Panc1 (cell line): ENCODE measurements around the gene C1QTNF9B. TPM values are rescaled to one million over a fixed set of nuclear protein-coding genes. Genes with fewer than 3 reads are reported as not detected.

ENCODE experiments used
- ATAC-seq: fragments of 200-7000 bp; cut with Tn5 transposase; 2 replicates; pipeline ENCODE4 v1.9.1; 2020; ENCODE audit warnings: mild to moderate bottlenecking, moderate library complexity
- BruUV-seq: library from RNA; stranded (reverse); fragments of 400-500 nt; replicated peaks from 2 replicates; lab custom pipeline; 2021; lab: Mats Ljungman, UMichigan
- CTCF ChIA-PET: fragments of 300-600 bp; sonication (Branson Sonifier 250); formaldehyde crosslinking; loops from one replicate; lab custom pipeline; 2022; ENCODE audit warnings: antibody characterized with exemption; lab: Charles Lee
- POLR2A ChIA-PET: fragments of 300-600 bp; sonication (Branson Sonifier 250); formaldehyde crosslinking; loops from one replicate; lab custom pipeline; 2022; ENCODE audit warnings: antibody characterized with exemption; lab: Charles Lee
- DNase-seq: peaks from one replicate; pipeline ENCODE4 v3.0.0-alpha.2; 2010; ENCODE audit warnings: low read depth, low spot score
- H3K27ac ChIP-seq: 2 replicates; pipeline ENCODE4 v1.5.1; 2011; ENCODE audit warnings: mild to moderate bottlenecking, low read length, inconsistent platforms
- H3K27me3 ChIP-seq: fragments of 200-500 bp; sonication (Bioruptor generic); 2 replicates; pipeline ENCODE4 v1.6.0; 2014; ENCODE audit warnings: low read length, inconsistent platforms; ENCODE audit not compliant: control insufficient read depth, insufficient read depth
- H3K36me3 ChIP-seq: fragments of 200-500 bp; sonication (Bioruptor generic); 2 replicates; pipeline ENCODE4 v1.5.1; 2014; ENCODE audit warnings: inconsistent platforms, mild to moderate bottlenecking, low read length, moderate library complexity; ENCODE audit not compliant: control insufficient read depth, insufficient read depth
- H3K4me1 ChIP-seq: 2 replicates; pipeline ENCODE4 v1.5.1; 2011; ENCODE audit warnings: inconsistent platforms, mild to moderate bottlenecking, low read length, moderate library complexity; ENCODE audit not compliant: control insufficient read depth, insufficient read depth
- H3K4me3 ChIP-seq, 2 experiments: 2 replicates each; pipeline ENCODE4 v1.5.1; 2011 to 2012; ENCODE audit warnings: low read depth in 2 of 2, low read length in 2 of 2, mild to moderate bottlenecking in 2 of 2, inconsistent platforms in 1 of 2, moderate library complexity in 1 of 2
- H3K9me3 ChIP-seq: fragments of 200-500 bp; sonication (Bioruptor generic); 2 replicates; pipeline ENCODE4 v1.5.1; 2014; ENCODE audit warnings: low read depth, mild to moderate bottlenecking, inconsistent platforms, low read length, moderate library complexity; ENCODE audit not compliant: control insufficient read depth, insufficient read depth
- POLR2AphosphoS5 ChIP-seq: IDR thresholded peaks from 2 replicates; pipeline ENCODE4 v1.6.1; 2012; ENCODE audit warnings: mild to moderate bottlenecking, low read depth, low read length, moderate library complexity
- SIN3A ChIP-seq: IDR thresholded peaks from 2 replicates; pipeline ENCODE4 v1.6.1; 2012; ENCODE audit warnings: low read depth, mild to moderate bottlenecking, low read length, moderate library complexity, borderline replicate concordance; ENCODE audit not compliant: insufficient read depth
- TCF7L2 ChIP-seq: IDR thresholded peaks from 2 replicates; pipeline ENCODE4 v1.6.1; 2011; ENCODE audit warnings: mild to moderate bottlenecking, low read depth, low read length, inconsistent platforms
- in situ Hi-C: cut with HindIII; loops from 2 replicates; pipeline ENCODE4 v1.10.0; 2016; ENCODE audit warnings: low sequenced_read_pairs, low pct_unique_long_range_greater_than_20kb
- intact Hi-C: fragments of 100-400 bp; cut with micrococcal nuclease; formaldehyde crosslinking; loops from one replicate; pipeline ENCODE4 v1.10.0; 2022; ENCODE audit not compliant: unreplicated experiment
- total RNA-seq: library from RNA; stranded (reverse); gene quantifications from one replicate; pipeline ENCODE4 v1.2.1, GENCODE V29; 2021; ENCODE audit not compliant: unreplicated experiment
- TF ChIP-seq, protein P1 (sequence below): fragments of 450-650 bp; IDR thresholded peaks from 2 replicates; pipeline ENCODE4 v1.5.1; 2017; ENCODE audit warnings: mild to moderate bottlenecking
- TF ChIP-seq, protein P2 (sequence below), 2 experiments: IDR thresholded peaks; 2 replicates each; pipeline ENCODE4 v1.6.1; 2011 to 2012; ENCODE audit warnings: low read depth in 2 of 2, control low read depth in 1 of 2, low read length in 1 of 2, mild to moderate bottlenecking in 1 of 2, moderate library complexity in 1 of 2; ENCODE audit not compliant: insufficient read depth in 1 of 2

Gene C1QTNF9B
- total RNA-seq, 1 experiment from 2014 or later: not detected

DNA sequence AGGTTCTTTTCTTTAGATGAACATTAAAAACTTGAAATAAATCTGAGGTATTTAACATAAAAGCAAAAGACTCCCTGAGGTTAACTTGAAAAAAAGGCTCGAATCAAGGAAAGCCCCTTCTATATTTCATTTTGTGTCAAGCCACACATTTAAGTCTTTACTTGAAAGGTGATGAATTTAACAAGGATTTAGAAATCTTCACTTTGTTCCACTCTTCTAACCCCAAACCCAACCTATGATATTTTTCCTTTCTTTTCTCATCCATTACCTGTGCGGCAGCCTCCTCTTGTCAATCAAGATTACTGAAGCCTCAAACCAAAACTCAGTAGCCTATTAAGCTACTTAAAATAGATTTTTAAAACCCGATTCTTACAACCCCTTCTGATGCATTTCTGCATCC, 41.9 kb downstream of the C1QTNF9B start:
- Histone ChIP-seq H3K27ac (no peak overlapping the region), H3K27me3 (no peaks in the 10 kb centered on the region), H3K9me3 (no peaks in the 10 kb centered on the region), H3K36me3 (no peaks in the 10 kb centered on the region), H3K4me1 (no peaks in the 10 kb centered on the region; the same call in 1 of the 2 replicates), H3K4me3 (no peak overlapping the region)
- ChIA-PET POLR2A (no interaction called here), CTCF (no interaction called here)
- intact Hi-C loops: no loop called here
- DNase-seq: no peak
- TF ChIP-seq, protein P1, sequence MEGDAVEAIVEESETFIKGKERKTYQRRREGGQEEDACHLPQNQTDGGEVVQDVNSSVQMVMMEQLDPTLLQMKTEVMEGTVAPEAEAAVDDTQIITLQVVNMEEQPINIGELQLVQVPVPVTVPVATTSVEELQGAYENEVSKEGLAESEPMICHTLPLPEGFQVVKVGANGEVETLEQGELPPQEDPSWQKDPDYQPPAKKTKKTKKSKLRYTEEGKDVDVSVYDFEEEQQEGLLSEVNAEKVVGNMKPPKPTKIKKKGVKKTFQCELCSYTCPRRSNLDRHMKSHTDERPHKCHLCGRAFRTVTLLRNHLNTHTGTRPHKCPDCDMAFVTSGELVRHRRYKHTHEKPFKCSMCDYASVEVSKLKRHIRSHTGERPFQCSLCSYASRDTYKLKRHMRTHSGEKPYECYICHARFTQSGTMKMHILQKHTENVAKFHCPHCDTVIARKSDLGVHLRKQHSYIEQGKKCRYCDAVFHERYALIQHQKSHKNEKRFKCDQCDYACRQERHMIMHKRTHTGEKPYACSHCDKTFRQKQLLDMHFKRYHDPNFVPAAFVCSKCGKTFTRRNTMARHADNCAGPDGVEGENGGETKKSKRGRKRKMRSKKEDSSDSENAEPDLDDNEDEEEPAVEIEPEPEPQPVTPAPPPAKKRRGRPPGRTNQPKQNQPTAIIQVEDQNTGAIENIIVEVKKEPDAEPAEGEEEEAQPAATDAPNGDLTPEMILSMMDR: no peak
- in situ Hi-C loops: no loop called here
- BruUV-seq: no TSS peak
- ATAC-seq: no peak

DNA sequence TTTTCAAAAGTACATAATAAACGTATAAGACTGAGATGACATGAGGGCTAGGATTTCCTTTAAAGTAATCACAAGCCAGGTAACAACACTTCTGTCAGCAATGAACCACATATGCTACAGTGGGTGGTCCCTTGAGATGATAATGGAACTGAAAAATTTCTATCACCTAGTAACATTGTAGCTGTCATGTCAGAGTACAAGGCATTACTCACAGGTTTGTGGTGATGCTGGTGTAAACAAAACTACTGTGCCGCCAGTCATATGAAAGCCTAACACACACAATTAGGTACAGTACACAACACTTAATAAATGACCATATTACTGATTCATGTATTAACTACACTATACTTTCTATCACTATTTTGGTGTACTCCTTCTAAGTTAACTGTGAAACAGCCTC, 45.0 kb downstream of the C1QTNF9B start:
- no peak overlapping the region for H3K4me3 ChIP-seq
- in situ Hi-C loops: no loop called here
- ChIA-PET POLR2A (no interaction called here), CTCF (no interaction called here)
- no peaks in the 10 kb centered on the region for H3K27me3 ChIP-seq
- no peaks in the 10 kb centered on the region for H3K9me3 ChIP-seq
- no peaks in the 10 kb centered on the region for H3K36me3 ChIP-seq
- no peak overlapping the region for H3K27ac ChIP-seq
- DNase-seq (no peak), ATAC-seq (no peak)
- BruUV-seq: no TSS peak
- no peaks in the 10 kb centered on the region for H3K4me1 ChIP-seq
- intact Hi-C loops: no loop called here
- TF ChIP-seq, protein P1: no peak
- TF ChIP-seq POLR2AphosphoS5 (no peak), SIN3A (no peak), TCF7L2 (no peak)
- TF ChIP-seq, protein P2, sequence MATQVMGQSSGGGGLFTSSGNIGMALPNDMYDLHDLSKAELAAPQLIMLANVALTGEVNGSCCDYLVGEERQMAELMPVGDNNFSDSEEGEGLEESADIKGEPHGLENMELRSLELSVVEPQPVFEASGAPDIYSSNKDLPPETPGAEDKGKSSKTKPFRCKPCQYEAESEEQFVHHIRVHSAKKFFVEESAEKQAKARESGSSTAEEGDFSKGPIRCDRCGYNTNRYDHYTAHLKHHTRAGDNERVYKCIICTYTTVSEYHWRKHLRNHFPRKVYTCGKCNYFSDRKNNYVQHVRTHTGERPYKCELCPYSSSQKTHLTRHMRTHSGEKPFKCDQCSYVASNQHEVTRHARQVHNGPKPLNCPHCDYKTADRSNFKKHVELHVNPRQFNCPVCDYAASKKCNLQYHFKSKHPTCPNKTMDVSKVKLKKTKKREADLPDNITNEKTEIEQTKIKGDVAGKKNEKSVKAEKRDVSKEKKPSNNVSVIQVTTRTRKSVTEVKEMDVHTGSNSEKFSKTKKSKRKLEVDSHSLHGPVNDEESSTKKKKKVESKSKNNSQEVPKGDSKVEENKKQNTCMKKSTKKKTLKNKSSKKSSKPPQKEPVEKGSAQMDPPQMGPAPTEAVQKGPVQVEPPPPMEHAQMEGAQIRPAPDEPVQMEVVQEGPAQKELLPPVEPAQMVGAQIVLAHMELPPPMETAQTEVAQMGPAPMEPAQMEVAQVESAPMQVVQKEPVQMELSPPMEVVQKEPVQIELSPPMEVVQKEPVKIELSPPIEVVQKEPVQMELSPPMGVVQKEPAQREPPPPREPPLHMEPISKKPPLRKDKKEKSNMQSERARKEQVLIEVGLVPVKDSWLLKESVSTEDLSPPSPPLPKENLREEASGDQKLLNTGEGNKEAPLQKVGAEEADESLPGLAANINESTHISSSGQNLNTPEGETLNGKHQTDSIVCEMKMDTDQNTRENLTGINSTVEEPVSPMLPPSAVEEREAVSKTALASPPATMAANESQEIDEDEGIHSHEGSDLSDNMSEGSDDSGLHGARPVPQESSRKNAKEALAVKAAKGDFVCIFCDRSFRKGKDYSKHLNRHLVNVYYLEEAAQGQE (IDR thresholded peaks at IDR 0.05; ENCODE audit: insufficient read depth in 1 of 2, low read depth in 2 of 2, low read length in 1 of 2): no peak

DNA sequence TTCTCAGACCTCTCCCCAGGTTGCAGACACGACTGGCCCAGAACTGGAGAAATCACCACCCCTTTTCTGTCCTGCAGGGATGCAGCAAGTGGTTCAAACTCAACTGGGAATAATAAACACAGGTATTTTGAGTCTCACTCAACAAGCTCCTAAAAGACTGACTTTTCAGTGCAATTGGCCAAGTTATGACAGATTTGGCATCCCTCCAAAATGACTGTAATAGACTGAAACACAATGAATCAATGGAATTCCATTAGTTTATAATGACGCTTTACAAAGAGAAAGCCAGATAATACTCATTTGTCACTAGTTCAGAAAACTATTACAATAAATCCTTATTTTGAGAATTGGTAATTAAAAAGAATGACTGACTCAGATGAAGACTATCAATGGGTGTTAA, 46.2 kb downstream of the C1QTNF9B start:
- ChIA-PET POLR2A (no interaction called here), CTCF (no interaction called here)
- no peak overlapping the region for H3K27ac ChIP-seq
- no peak overlapping the region for H3K4me3 ChIP-seq
- no peaks in the 10 kb centered on the region for H3K4me1 ChIP-seq
- TF ChIP-seq TCF7L2 (no peak), SIN3A (no peak), POLR2AphosphoS5 (no peak)
- TF ChIP-seq, protein P2 (IDR thresholded peaks at IDR 0.05; ENCODE audit: insufficient read depth in 1 of 2, low read depth in 2 of 2, low read length in 1 of 2): no peak
- TF ChIP-seq, protein P1: no peak
- H3K36me3 ChIP-seq: no peaks in the 10 kb centered on the region
- no peaks in the 10 kb centered on the region for H3K9me3 ChIP-seq
- intact Hi-C loops: no loop called here
- in situ Hi-C loops: no loop called here
- H3K27me3 ChIP-seq: no peaks in the 10 kb centered on the region
- BruUV-seq: no TSS peak
- DNase-seq (no peak), ATAC-seq (no peak)
